Natural killer cell treated with Interleukin-12 subunit alpha and Interleukin-12 subunit beta and Interleukin-15 and Interleukin-18, amount 100 ng/mL, for 72 hours (primary cell): ENCODE measurements around the gene TRIO. TPM values are rescaled to one million over a fixed set of nuclear protein-coding genes. Genes with fewer than 3 reads are reported as not detected.

Source experiments
- ATAC-seq, 2 donors: fragments of 150-1000 bp; cut with Tn5 transposase in 1 of 2; sonication (Bioruptor Pico), chemical (Tn5 transposase) in 1 of 2; 2 replicates each; pipeline ENCODE4 v1.10.0; 2021
- DNase-seq: peaks from one replicate; pipeline ENCODE4 v3.0.0; 2022; ENCODE audit warnings: low spot score
- H3K27ac Mint-ChIP-seq, 2 donors: 1 replicate in 1 of 2; 2 replicates in 1 of 2; pipeline ENCODE4 v1.8.0; 2022; ENCODE audit warnings: mixed read lengths in 2 of 2, mild to moderate bottlenecking in 1 of 2, moderate library complexity in 1 of 2
- H3K27me3 Mint-ChIP-seq, 2 donors: 1 replicate in 1 of 2; 2 replicates in 1 of 2; pipeline ENCODE4 v1.8.0; 2022; ENCODE audit warnings: mixed read lengths in 2 of 2
- H3K36me3 Mint-ChIP-seq: one replicate; pipeline ENCODE4 v1.8.0; 2022; ENCODE audit warnings: mixed read lengths
- H3K4me1 Mint-ChIP-seq, 2 donors: 1 replicate in 1 of 2; 2 replicates in 1 of 2; pipeline ENCODE4 v1.8.0; 2022; ENCODE audit warnings: low read depth in 2 of 2, mixed read lengths in 2 of 2, mild to moderate bottlenecking in 1 of 2
- H3K4me3 Mint-ChIP-seq: one replicate; pipeline ENCODE4 v1.8.0; 2022; ENCODE audit warnings: mixed read lengths
- H3K9me3 Mint-ChIP-seq: 2 replicates; pipeline ENCODE4 v1.8.0; 2022; ENCODE audit warnings: mixed read lengths
- total RNA-seq, 2 donors: library from RNA; stranded (reverse); gene quantifications; one replicate each; pipeline ENCODE4 v1.2.3, GENCODE V29; 2022

TRIO gene
- total RNA-seq, 2 donors from 2014 or later = 40.1 to 70.3 TPM

- Mint-ChIP-seq H3K27me3 (peaks cover 0 to 3% of the 10 kb centered on the region in 2 donors), H3K36me3 (no peaks in the 10 kb centered on the region), H3K27ac (no peak overlapping the region), H3K9me3 (no peaks in the 10 kb centered on the region), H3K4me1 (peaks cover 16 to 21% of the 10 kb centered on the region in 2 donors), H3K4me3 (no peak overlapping the region)
- ATAC-seq (no peak), DNase-seq (no peak)
Observed at GRCh38 chr5:14269395-14269794, 126.3 kb downstream of the TRIO start.

DNA sequence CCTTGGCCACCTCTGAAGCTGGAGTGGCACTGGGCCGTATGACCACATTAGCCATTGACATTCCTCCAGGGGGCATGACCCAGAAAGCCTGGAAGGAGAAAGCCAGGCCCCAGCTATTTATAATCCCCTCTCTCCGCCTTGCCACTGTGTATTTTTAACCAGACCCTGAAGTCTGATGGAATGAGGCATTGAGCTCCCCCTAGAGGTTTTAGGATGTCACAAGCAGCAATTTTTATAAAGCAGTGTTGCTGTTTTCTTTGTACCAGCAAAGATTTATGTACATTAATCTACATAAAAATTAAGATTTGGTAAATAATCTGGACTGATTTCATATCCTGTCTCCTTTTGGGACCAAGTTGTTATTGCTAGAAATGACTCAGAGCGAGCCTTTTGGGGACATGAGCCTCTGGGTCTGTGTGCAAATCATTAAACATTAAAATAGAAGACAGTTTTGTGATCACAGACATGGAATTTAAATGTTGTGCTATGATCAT is 127.1 kb downstream of the TRIO start:
- no peaks in the 10 kb centered on the region for H3K36me3 Mint-ChIP-seq
- no peak overlapping the region for H3K27ac Mint-ChIP-seq
- H3K27me3 Mint-ChIP-seq = peaks cover 0 to 3% of the 10 kb centered on the region in 2 donors
- H3K4me1 Mint-ChIP-seq = peaks cover 10 to 15% of the 10 kb centered on the region in 2 donors
- DNase-seq (no peak), ATAC-seq (peak in 1 of 2 donors; percentile 56)
- H3K9me3 Mint-ChIP-seq = no peaks in the 10 kb centered on the region
- no peak overlapping the region for H3K4me3 Mint-ChIP-seq

DNA sequence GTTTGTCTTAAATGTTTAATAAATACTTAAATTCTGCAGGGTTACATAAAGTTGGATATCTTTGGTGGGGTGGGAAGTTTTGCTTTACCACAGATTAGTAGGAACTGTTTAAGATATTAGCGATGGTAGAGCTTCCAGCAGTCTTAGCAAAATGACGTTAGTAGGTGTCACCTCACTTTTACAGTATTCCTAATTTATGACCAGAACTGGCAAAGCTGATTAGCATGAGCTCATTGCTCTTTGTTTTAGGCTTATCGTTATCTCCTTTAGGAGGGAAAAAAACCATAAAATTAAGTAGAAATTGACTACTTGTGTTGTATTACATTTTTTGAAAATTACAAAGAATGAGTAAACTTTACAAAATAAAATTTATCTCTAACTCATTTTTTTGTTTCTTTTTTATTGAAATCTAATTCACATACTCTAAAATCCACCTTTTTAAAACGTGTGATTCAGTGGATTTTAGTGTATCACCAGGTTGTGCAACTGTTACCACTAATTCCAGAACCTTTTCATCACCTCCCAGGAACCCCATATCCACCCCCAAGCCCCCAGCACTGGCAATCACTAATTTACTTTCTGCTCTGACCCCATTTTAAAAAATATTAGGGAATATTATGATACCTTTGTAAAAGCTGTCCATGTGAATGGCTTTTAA is 129.5 kb downstream of the TRIO start:
- DNase-seq = no peak
- Mint-ChIP-seq H3K4me1 (peaks cover 10 to 11% of the 10 kb centered on the region in 2 donors), H3K4me3 (no peak overlapping the region), H3K9me3 (no peaks in the 10 kb centered on the region), H3K27me3 (no peaks in the 10 kb centered on the region), H3K36me3 (no peaks in the 10 kb centered on the region), H3K27ac (no peak overlapping the region)
- ATAC-seq = no peak

GRCh38 chr5:14273207-14273767 is 130.1 kb downstream of the TRIO start:
- no peak for DNase-seq
- no peak overlapping the region for H3K27ac Mint-ChIP-seq
- H3K9me3 Mint-ChIP-seq = no peaks in the 10 kb centered on the region
- H3K4me1 Mint-ChIP-seq = peaks cover 5 to 7% of the 10 kb centered on the region in 2 donors
- no peaks in the 10 kb centered on the region for H3K27me3 Mint-ChIP-seq
- no peak overlapping the region for H3K4me3 Mint-ChIP-seq
- ATAC-seq = no peak
- H3K36me3 Mint-ChIP-seq = no peaks in the 10 kb centered on the region

DNA sequence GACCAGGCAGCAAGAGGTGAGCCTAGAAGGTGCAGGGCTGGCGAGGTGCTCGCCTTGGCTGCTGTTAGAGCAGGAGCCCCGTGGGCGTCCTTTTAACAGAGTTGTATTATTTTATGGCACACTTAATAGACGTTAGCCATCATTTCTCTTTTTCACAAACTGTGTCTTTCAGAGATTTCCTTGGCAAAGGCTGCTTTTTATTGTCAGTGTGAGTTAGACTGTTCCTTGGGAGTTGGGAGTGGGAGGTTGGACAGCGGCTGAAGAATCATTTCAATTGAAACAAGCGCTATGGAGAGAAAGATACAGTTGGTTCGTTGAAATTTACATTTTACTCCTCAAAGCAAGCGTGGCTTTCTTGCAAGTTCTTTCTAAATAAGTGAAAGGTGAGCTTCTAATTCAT is 133.2 kb downstream of the TRIO start:
- Mint-ChIP-seq H3K4me3 (no peak overlapping the region), H3K36me3 (no peaks in the 10 kb centered on the region), H3K27me3 (no peaks in the 10 kb centered on the region), H3K27ac (no peak overlapping the region), H3K9me3 (no peaks in the 10 kb centered on the region), H3K4me1 (peaks cover under 1 to 3% of the 10 kb centered on the region in 2 donors)
- DNase-seq = no peak
- ATAC-seq = no peak

DNA sequence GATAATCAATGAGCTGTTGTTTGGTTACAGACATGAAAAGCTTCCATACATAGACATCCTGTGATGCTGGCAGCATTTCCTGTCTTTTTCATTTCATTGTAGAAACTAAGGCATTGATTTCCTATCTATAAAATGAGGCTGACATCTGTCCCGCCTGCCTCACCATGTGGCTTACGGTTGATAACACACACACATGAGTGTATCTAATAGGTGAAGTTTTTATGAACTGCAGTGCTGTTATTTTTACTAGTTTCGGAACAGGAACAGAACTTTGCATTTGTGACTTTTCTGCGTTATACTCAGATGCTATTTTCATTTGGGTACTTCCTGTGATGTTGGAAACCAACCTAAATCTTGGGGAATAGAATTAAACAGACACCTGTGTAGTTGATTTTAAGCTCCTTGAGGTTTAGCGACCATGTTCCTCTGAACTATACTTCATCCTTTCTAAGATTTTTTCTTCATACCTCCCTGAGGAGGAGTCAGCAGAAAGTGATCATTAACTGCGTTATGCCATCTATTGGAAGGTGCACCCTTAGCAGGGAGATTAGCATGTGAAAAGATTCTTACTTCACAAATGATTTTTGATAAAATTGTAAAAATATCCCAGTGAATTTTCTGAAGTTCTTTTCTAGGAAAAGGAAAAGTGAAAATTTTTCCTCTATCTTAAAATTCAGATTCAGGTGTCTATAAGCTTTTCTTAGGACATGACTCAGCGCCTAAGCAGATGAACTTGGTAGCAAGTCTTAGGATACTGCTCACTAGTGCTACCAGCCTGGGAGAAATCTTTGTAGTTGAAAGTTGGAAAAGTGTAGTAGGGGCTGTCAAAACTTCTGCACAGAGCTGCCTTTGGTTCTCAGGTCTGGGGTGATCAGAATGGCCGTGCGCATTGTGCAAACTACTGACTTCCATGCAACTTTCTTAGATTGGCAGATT is 134.5 kb downstream of the TRIO start:
- DNase-seq = no peak
- Mint-ChIP-seq H3K27me3 (no peaks in the 10 kb centered on the region), H3K4me1 (peaks cover 4 to 7% of the 10 kb centered on the region in 2 donors), H3K36me3 (no peaks in the 10 kb centered on the region), H3K27ac (no peak overlapping the region), H3K4me3 (no peak overlapping the region), H3K9me3 (no peaks in the 10 kb centered on the region)
- no peak for ATAC-seq

DNA sequence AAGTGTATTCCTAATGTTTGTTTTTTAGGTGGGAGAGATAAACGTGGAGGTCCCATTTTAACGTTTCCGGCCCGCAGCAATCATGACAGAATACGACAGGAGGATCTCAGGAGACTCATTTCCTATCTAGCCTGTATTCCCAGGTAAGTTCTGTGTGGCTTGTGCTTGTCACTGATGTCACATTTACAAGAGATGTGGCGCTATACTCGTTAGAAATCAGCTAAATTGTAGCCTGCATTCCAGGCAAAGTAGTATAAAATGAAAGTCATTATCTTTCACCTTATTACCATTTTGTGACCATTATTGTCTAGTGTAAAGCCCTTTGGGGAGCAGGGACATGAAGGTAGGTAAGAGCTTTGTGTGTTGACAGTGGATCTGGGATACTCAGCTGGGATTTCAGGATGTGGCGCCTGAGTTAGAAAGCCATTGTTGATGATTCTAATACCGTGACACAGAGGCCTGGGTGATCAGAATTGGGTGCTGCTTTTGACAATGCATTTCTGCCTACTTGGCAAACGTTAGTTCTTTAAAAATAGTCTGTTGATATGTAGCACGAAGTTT is 137.2 kb downstream of the TRIO start:
- no peak overlapping the region for H3K4me3 Mint-ChIP-seq
- H3K27me3 Mint-ChIP-seq = no peaks in the 10 kb centered on the region
- DNase-seq = no peak
- no peaks in the 10 kb centered on the region for H3K36me3 Mint-ChIP-seq
- H3K27ac Mint-ChIP-seq = no peak overlapping the region
- H3K4me1 Mint-ChIP-seq = peaks cover 4 to 12% of the 10 kb centered on the region in 2 donors
- no peaks in the 10 kb centered on the region for H3K9me3 Mint-ChIP-seq
- no peak for ATAC-seq

DNA sequence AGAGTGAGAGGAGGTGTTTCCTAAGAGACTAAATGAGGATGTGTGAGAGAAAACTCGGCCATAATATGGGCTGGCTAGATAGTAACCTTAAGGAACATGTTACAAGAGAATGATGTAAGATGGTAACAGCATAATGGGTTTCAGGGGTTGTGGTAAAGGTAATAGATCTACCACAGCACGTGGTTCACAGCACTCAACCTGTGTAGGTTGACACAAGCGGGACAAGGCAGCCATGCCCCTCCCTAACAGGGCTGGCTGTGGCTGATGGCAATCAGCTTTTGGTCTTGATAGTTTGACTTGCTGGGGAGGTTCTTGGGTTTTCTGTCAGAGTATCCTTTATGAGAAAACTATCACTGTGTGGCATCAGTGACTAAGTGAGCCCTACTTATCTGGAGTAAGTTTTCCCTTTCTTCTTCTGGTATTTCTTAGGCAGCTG is 138.6 kb downstream of the TRIO start:
- ATAC-seq = peak in 1 of 2 donors; percentile 88
- Mint-ChIP-seq H3K36me3 (no peaks in the 10 kb centered on the region), H3K4me1 (peaks cover 4 to 12% of the 10 kb centered on the region in 2 donors), H3K4me3 (no peak overlapping the region), H3K9me3 (no peaks in the 10 kb centered on the region), H3K27ac (no peak overlapping the region), H3K27me3 (no peaks in the 10 kb centered on the region)
- no peak for DNase-seq

- Mint-ChIP-seq H3K4me3 (no peak overlapping the region), H3K36me3 (no peaks in the 10 kb centered on the region), H3K27me3 (no peaks in the 10 kb centered on the region), H3K27ac (no peak overlapping the region), H3K4me1 (peaks cover 4 to 9% of the 10 kb centered on the region in 2 donors), H3K9me3 (no peaks in the 10 kb centered on the region)
- ATAC-seq = no peak
- no peak for DNase-seq
Observed at GRCh38 chr5:14283139-14283538, 140.0 kb downstream of the TRIO start.

- Mint-ChIP-seq H3K36me3 (no peaks in the 10 kb centered on the region), H3K9me3 (no peaks in the 10 kb centered on the region), H3K27me3 (no peaks in the 10 kb centered on the region), H3K4me3 (no peak overlapping the region), H3K4me1 (peaks cover 4 to 9% of the 10 kb centered on the region in 2 donors), H3K27ac (no peak overlapping the region)
- DNase-seq (no peak), ATAC-seq (no peak)
Observed at GRCh38 chr5:14284392-14285148, 141.4 kb downstream of the TRIO start.

DNA sequence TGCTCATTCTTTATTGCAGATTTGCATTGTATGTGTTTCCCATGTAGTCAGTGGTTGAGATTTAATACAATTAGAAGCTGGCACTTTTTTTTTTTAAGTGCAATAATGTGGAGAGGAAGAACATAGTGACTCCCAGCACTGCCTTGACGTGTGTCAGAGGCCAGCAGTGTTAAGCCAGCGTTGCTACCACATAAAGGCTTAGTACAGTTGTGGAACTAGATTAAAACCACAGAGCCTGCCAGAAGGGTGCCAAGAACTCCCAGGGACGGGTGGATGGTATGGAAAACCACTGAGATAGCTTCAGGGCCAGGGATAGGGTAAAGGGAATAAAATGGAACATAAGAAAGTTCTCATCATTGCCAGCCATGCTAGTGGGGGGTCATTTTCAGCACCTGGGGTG is 142.9 kb downstream of the TRIO start:
- no peak for ATAC-seq
- H3K4me1 Mint-ChIP-seq = peaks cover 4 to 9% of the 10 kb centered on the region in 2 donors
- H3K4me3 Mint-ChIP-seq = no peak overlapping the region
- no peak for DNase-seq
- no peaks in the 10 kb centered on the region for H3K9me3 Mint-ChIP-seq
- H3K27me3 Mint-ChIP-seq = no peaks in the 10 kb centered on the region
- no peaks in the 10 kb centered on the region for H3K36me3 Mint-ChIP-seq
- H3K27ac Mint-ChIP-seq = no peak overlapping the region

DNA sequence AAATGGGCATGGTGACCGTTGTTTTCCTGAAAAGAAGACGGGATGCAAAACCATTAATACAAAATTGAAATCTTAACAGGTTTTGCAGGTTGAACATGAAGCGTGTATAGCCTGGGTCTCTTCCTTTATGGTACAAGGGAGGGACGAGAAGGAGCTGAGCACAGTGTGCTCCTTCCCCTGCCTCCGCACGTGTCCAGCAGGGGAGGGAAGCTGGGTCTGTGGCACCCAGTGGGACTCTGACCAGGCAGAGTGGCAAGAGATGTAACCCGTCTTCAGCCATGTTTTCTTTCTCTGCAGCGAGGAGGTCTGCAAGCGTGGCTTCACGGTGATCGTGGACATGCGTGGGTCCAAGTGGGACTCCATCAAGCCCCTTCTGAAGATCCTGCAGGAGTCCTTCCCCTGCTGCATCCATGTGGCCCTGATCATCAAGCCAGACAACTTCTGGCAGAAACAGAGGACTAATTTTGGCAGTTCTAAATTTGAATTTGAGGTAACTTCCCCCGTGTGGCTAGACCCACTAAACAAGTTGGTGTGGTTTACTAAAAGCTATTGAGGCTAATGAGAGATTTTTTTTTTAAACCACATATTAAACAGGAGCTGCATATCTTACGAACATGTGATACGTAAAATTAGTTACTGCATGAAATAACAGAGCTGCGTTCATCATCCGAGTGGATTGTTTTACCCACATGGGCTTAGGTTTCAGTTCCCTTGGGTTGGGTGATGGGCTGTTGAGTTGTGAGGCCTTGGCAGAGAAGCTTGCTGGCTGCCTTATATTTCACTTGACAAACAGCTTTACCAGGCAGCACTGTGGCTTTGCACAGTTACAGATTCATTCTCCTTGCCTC is 143.7 kb downstream of the TRIO start:
- Mint-ChIP-seq H3K36me3 (no peaks in the 10 kb centered on the region), H3K4me3 (no peak overlapping the region)
- no peak for ATAC-seq

More for the DNA sequence above, 143.7 kb downstream of the TRIO start:
- DNase-seq = no peak
- Mint-ChIP-seq H3K27me3 (no peaks in the 10 kb centered on the region), H3K27ac (no peak overlapping the region), H3K4me1 (peaks cover 0 to 4% of the 10 kb centered on the region in 2 donors), H3K9me3 (no peaks in the 10 kb centered on the region)
